ENCODE results near the gene WASHC3.

GRCh38 chr12:102016472-102016871 is 45.3 kb downstream of the WASHC3 start:
- TF ChIP-seq CTCF (IDR thresholded peaks at IDR 0.05): no peak
- TF ChIP-seq POLR2A (IDR thresholded peaks at IDR 0.05): no peak

Data from prostate gland (tissue), 2 donors.